Measurements from ENCODE around the gene PRPF31.

The PRPF31 gene

GRCh38 chr19:54160182-54160811, 44.7 kb downstream of the PRPF31 start:
- peak overlapping the region; percentile 74 for H3K4me3 ChIP-seq (ENCODE audit: low read depth, low read length)
- TF ChIP-seq MYC (IDR thresholded peaks at IDR 0.05; ENCODE audit: low read depth, low read length) (no peak), CTCF (IDR thresholded peaks at IDR 0.05; ENCODE audit: low read depth, low read length) (no peak), POLR2A (IDR thresholded peaks at IDR 0.05; ENCODE audit: extremely low read depth, insufficient read length) (no peak), MAX (IDR thresholded peaks at IDR 0.05; ENCODE audit: low read depth, low read length) (no peak)
- DNase-seq (ENCODE audit: low read depth): peak; percentile 21

- TF ChIP-seq MYC (IDR thresholded peaks at IDR 0.05; ENCODE audit: low read depth, low read length) (no peak), CTCF (IDR thresholded peaks at IDR 0.05; ENCODE audit: low read depth, low read length) (no peak), MAX (IDR thresholded peaks at IDR 0.05; ENCODE audit: low read depth, low read length) (no peak), POLR2A (IDR thresholded peaks at IDR 0.05; ENCODE audit: extremely low read depth, insufficient read length) (no peak)
- H3K4me3 ChIP-seq (ENCODE audit: low read depth, low read length): peak overlapping the region; percentile 74
- DNase-seq (ENCODE audit: low read depth): no peak
Measured at GRCh38 chr19:54160854-54161253, 45.3 kb downstream of the PRPF31 start.

- peak; percentile 89 for DNase-seq (ENCODE audit: low read depth)
- peak overlapping the region; percentile 21 for H3K4me3 ChIP-seq (ENCODE audit: low read depth, low read length)
Measured at GRCh38 chr19:54162241-54162805, 46.8 kb downstream of the PRPF31 start.

GRCh38 chr19:54162884-54163283, 47.3 kb downstream of the PRPF31 start:
- H3K4me3 ChIP-seq (ENCODE audit: low read depth, low read length): peak overlapping the region; percentile 21
- no peak for DNase-seq (ENCODE audit: low read depth)
- TF ChIP-seq MAX (IDR thresholded peaks at IDR 0.05; ENCODE audit: low read depth, low read length) (no peak), MYC (IDR thresholded peaks at IDR 0.05; ENCODE audit: low read depth, low read length) (no peak), POLR2A (IDR thresholded peaks at IDR 0.05; ENCODE audit: extremely low read depth, insufficient read length) (no peak), CTCF (IDR thresholded peaks at IDR 0.05; ENCODE audit: low read depth, low read length) (no peak)

More at GRCh38 chr19:54162241-54162805, 46.8 kb downstream of the PRPF31 start:
- no peak for TF ChIP-seq MYC (IDR thresholded peaks at IDR 0.05; ENCODE audit: low read depth, low read length)

- no peak for TF ChIP-seq MAX (IDR thresholded peaks at IDR 0.05; ENCODE audit: low read depth, low read length)
- TF ChIP-seq POLR2A (IDR thresholded peaks at IDR 0.05; ENCODE audit: extremely low read depth, insufficient read length): no peak
- TF ChIP-seq CTCF (IDR thresholded peaks at IDR 0.05; ENCODE audit: low read depth, low read length): no peak
- no peak for TF ChIP-seq MYC (IDR thresholded peaks at IDR 0.05; ENCODE audit: low read depth, low read length)
- no peak for DNase-seq (ENCODE audit: low read depth)
- H3K4me3 ChIP-seq (ENCODE audit: low read depth, low read length): no peak overlapping the region
Measured at GRCh38 chr19:54164369-54165068, 49.0 kb downstream of the PRPF31 start.

- H3K4me3 ChIP-seq (ENCODE audit: low read depth, low read length): no peak overlapping the region
- TF ChIP-seq MAX (IDR thresholded peaks at IDR 0.05; ENCODE audit: low read depth, low read length) (no peak), POLR2A (IDR thresholded peaks at IDR 0.05; ENCODE audit: extremely low read depth, insufficient read length) (no peak), MYC (IDR thresholded peaks at IDR 0.05; ENCODE audit: low read depth, low read length) (no peak)
- no peak for DNase-seq (ENCODE audit: low read depth)
Measured at GRCh38 chr19:54165222-54165621, 49.7 kb downstream of the PRPF31 start.

All from NB4 (cell line).